NT2/D1 (cell line): ENCODE measurements around the gene CIAO2B.

Experiments
- DNase-seq: peaks from one replicate; pipeline ENCODE4 v3.0.0-alpha.2; 2011; ENCODE audit warnings: low read depth, low spot score
- H3K27me3 ChIP-seq: 2 replicates; pipeline ENCODE4 v1.6.0; 2011; ENCODE audit warnings: mild to moderate bottlenecking; ENCODE audit not compliant: insufficient read length, insufficient read depth
- H3K36me3 ChIP-seq: 2 replicates; pipeline ENCODE4 v1.6.1; 2011; ENCODE audit warnings: mild to moderate bottlenecking, low read length, mixed read lengths; ENCODE audit not compliant: insufficient read depth, insufficient read length
- H3K4me1 ChIP-seq: 2 replicates; pipeline ENCODE4 v1.5.1; 2011; ENCODE audit not compliant: insufficient read depth, insufficient read length
- H3K4me3 ChIP-seq: 2 replicates; pipeline ENCODE4 v1.5.1; 2011; ENCODE audit warnings: low read depth; ENCODE audit not compliant: insufficient read length
- H3K9ac ChIP-seq: 2 replicates; pipeline ENCODE4 v1.6.0; 2011; ENCODE audit warnings: low read depth; ENCODE audit not compliant: insufficient read length
- H3K9me3 ChIP-seq: 2 replicates; pipeline ENCODE4 v1.5.1; 2011; ENCODE audit warnings: mild to moderate bottlenecking, low read length; ENCODE audit not compliant: insufficient read depth
- SUZ12 ChIP-seq: IDR thresholded peaks from 2 replicates; pipeline ENCODE4 v1.6.1; 2011; ENCODE audit not compliant: insufficient read length, insufficient read depth; ENCODE audit errors: extremely low read depth
- YY1 ChIP-seq: IDR thresholded peaks from 2 replicates; pipeline ENCODE4 v1.6.1; 2011; ENCODE audit not compliant: insufficient read length, insufficient read depth
- ZNF274 ChIP-seq: IDR thresholded peaks from 2 replicates; pipeline ENCODE4 v1.6.1; 2011; ENCODE audit warnings: mild to moderate bottlenecking, low read depth, low read length

CIAO2B gene

DNA sequence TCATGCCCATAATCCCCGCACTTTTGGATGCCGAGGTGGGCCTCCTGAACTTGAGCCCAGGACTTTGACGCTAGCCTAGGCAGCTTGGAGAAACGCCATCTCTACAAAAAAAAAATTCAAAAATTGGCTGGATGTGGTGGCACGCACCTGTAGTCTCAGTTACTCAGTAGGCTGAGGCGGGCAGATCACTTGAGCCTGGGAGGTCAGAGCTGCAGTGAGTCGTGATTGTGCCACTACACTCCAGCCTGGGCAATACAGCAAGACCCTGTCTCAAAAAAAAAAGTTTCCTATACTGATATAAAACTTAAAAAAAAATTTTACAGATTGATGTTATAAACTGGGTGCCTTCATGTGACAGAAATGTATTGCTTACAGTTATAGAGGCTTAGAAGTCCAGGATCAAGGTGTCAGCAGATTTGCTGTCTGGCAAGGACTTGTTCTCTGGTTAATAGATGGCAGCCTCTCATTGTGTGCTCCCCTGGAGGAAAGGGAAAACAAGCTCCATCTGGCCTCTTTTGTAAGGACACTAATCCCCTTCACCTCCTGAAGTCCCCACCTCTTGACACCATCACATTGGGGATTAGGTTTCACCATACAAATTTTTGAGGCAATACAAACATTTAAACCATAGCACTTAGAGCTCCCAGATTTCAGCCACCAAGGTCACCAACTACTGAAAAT is 18.4 kb upstream of the CIAO2B start:
- H3K4me1 ChIP-seq = peaks cover 6% of the 10 kb centered on the region
- TF ChIP-seq ZNF274 = no peak
- no peak for TF ChIP-seq SUZ12
- TF ChIP-seq YY1 = no peak
- no peaks in the 10 kb centered on the region for H3K36me3 ChIP-seq
- no peak overlapping the region for H3K4me3 ChIP-seq
- H3K27me3 ChIP-seq = peaks cover 27% of the 10 kb centered on the region
- peaks cover 11% of the 10 kb centered on the region for H3K9me3 ChIP-seq
- H3K9ac ChIP-seq = no peak overlapping the region
- no peak for DNase-seq

DNA sequence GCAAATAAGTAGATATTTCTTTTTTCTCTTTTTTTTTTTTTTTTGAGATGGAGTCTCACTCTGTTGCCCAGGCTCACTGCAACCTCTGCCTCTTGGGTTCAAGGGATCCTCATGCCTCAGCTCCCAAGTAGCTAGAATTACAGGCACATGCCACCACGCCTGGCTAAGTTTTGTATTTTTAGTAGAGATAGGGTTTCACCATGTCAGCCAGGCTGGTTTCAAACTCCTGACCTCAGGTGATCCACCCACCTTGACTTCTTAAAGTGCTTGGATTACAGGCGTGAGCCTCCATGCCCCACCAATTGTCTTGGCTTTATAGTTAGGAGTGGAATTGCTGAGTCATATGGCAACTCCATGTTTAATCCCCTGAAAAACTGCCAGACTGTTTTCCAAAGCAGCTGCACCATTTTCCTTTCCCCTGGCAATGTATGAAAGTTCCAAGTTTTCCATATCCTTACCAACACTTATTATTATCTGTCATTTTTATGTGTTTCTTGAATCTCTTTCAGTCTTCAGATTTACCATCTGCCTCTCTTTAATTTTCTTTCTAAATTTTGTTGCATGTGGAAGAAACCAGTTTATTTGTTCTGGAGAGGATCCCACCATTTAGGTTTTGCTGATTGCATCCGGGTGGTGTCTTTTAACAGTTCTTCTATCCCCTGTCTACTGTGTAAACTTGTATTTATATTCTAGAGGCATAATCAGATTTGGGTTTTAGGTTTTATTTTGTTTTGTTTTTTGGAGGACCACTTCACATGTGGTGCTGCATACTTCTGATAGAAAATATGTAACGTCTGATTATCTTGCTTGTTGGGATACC is 17.0 kb upstream of the CIAO2B start:
- Histone ChIP-seq H3K4me3 (no peak overlapping the region), H3K27me3 (peaks cover 31% of the 10 kb centered on the region), H3K9ac (no peak overlapping the region), H3K36me3 (no peaks in the 10 kb centered on the region), H3K4me1 (peaks cover 7% of the 10 kb centered on the region), H3K9me3 (peaks cover 11% of the 10 kb centered on the region)
- TF ChIP-seq ZNF274 (no peak), SUZ12 (no peak), YY1 (no peak)
- DNase-seq = no peak

DNA sequence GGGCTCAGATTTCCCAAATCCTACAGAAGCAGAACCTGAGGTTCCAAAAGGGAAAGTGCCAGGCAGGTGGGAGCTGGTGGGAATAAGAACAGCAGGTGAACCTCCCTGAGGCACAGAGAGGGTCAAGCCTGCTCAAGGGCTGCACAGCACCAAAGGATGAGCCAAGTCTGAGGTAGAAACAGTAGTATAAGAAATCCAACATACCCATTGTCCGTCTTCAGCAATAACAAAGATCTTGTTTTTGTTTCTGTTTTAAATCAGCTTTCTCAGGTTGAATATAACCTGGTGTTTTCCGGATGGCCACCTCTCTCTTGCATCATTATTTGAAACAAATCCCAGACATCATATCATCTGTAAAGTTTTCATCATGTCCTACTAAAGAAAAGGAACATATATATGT is 16.2 kb upstream of the CIAO2B start:
- DNase-seq = no peak
- Histone ChIP-seq H3K36me3 (no peaks in the 10 kb centered on the region), H3K4me3 (no peak overlapping the region), H3K9me3 (peaks cover 11% of the 10 kb centered on the region), H3K4me1 (peaks cover 7% of the 10 kb centered on the region), H3K27me3 (peaks cover 31% of the 10 kb centered on the region), H3K9ac (no peak overlapping the region)
- TF ChIP-seq ZNF274 = no peak
- TF ChIP-seq SUZ12 = no peak
- no peak for TF ChIP-seq YY1

DNA sequence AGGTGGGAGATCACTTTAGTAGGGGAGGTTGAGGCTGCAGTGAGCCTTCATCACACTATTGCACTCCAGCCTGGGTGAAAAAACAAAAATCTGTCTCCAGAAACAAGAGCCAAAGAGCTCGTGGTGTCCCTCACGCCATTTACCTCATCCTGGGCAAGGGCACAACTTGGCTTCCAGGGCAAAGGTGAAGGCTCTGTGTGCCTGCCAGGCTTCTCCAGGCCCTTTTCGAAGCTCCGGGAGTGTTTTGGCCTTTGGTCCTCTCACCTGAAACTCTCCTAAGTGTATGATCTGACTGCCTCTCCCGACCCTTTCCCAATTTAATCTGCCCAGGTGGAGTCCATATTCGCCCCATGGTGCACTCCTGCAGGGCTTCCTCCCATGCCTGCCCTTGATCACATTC is 15.3 kb upstream of the CIAO2B start:
- H3K36me3 ChIP-seq = no peaks in the 10 kb centered on the region
- TF ChIP-seq ZNF274 (no peak), SUZ12 (no peak), YY1 (no peak)
- DNase-seq = no peak
- peaks cover 11% of the 10 kb centered on the region for H3K9me3 ChIP-seq
- peaks cover 7% of the 10 kb centered on the region for H3K4me1 ChIP-seq
- H3K27me3 ChIP-seq = peaks cover 31% of the 10 kb centered on the region
- no peak overlapping the region for H3K4me3 ChIP-seq
- no peak overlapping the region for H3K9ac ChIP-seq

DNA sequence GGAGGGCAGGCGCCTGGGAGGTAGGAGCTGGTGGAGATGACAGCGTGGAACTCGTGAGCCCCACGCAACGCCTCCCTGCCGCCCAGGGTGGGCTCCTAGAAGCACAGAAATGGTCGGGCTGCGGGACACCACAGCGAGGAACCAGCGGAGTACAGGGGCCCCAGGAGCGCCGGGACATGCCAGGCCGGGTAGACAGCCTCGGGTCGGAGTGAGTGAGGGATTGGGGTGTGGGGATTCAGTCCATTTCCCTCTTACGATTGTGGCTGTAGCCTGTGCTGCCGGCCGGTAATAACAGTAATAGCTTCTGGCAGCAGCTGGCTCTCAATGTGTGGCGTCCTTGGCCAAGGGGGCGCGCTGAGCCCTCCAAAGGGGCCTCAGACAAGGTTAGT is 14.6 kb upstream of the CIAO2B start:
- peaks cover 11% of the 10 kb centered on the region for H3K9me3 ChIP-seq
- TF ChIP-seq YY1 (no peak), SUZ12 (no peak), ZNF274 (no peak)
- no peak overlapping the region for H3K4me3 ChIP-seq
- H3K36me3 ChIP-seq = peaks cover 3% of the 10 kb centered on the region
- peaks cover 31% of the 10 kb centered on the region for H3K27me3 ChIP-seq
- no peak overlapping the region for H3K9ac ChIP-seq
- no peak for DNase-seq
- H3K4me1 ChIP-seq = peaks cover 7% of the 10 kb centered on the region

DNA sequence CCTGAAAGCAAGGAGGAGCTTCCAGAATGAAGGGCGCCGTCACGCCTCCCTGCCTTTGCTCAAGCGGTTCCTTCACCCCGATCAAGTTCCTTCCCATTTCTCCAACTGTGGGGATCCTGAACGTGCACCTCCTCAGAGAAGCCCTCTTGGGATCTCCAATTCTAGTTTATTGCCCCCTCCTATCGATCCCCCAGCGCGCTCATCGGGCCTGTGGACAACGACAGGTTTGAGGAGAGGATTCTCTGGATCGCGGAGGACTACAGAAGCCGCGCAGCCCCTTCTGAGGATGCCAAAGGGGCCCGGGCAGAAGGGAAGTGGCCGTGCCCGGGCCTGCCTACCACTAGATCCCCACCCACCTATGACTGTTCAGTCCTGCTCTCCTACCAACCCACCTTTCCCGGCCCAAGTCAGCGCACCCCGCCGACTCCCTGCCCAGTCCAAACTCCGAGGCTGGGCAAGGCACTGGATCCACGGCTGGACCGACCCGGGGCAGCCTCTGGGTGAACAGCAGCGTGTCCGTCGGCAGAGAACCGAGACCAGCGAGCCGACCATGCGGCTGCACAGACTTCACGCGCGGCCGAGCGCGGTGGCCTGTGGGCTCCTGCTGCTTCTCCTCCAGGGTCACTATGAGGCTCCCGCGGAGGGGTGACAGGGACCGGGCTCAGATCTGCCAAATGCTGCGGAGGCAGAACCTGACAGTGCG is 14.1 kb upstream of the CIAO2B start:
- Histone ChIP-seq H3K27me3 (peaks cover 31% of the 10 kb centered on the region), H3K4me1 (peaks cover 7% of the 10 kb centered on the region), H3K9ac (no peak overlapping the region), H3K36me3 (peaks cover 8% of the 10 kb centered on the region), H3K9me3 (peaks cover 11% of the 10 kb centered on the region), H3K4me3 (peak overlapping the region; percentile 19)
- no peak for DNase-seq
- TF ChIP-seq SUZ12 (no peak), ZNF274 (no peak), YY1 (no peak)
